Ascending aorta (tissue), 2 donors: ENCODE data around the gene STIMATE. TPM values are rescaled to one million over a fixed set of nuclear protein-coding genes. Genes with fewer than 3 reads are reported as not detected.

Source experiments
- DNase-seq, 2 donors: peaks; one replicate each; pipeline ENCODE4 v3.0.0-alpha.2; 2019; ENCODE audit warnings: low spot score in 2 of 2
- H3K27ac ChIP-seq, 2 donors: fragments of 200-600 bp; sonication (generic); one replicate each; pipeline ENCODE4 v1.5.1; 2016 to 2017; ENCODE audit warnings: mild to moderate bottlenecking in 1 of 2
- H3K27me3 ChIP-seq: fragments of 200-600 bp; sonication (generic); one replicate; pipeline ENCODE4 v1.5.1; 2017
- H3K36me3 ChIP-seq, 2 donors: fragments of 200-600 bp; sonication (generic); one replicate each; pipeline ENCODE4 v1.5.1; 2016
- H3K4me1 ChIP-seq, 2 donors: fragments of 200-600 bp; sonication (generic); one replicate each; pipeline ENCODE4 v1.5.1; 2016 to 2017; ENCODE audit warnings: mild to moderate bottlenecking in 1 of 2
- H3K4me3 ChIP-seq, 2 donors: fragments of 200-600 bp; sonication (generic); one replicate each; pipeline ENCODE4 v1.5.1; 2016 to 2017; ENCODE audit warnings: mild to moderate bottlenecking in 1 of 2
- H3K9me3 ChIP-seq, 2 donors: fragments of 200-600 bp; sonication (generic); one replicate each; pipeline ENCODE4 v1.5.1; 2016
- intact Hi-C: fragments of 100-400 bp; cut with DNase I; formaldehyde crosslinking; loops from one replicate; pipeline ENCODE4 v1.15.1; 2023
- total RNA-seq: library from RNA; depleted of rRNA; stranded (reverse); fragments of >200 nt; gene quantifications from one replicate; pipeline ENCODE4 v1.1.0, GENCODE V29; 2016
- TF ChIP-seq, protein P1 (sequence below), 3 experiments: fragments of 200-600 bp in 2 of 3; fragments of 450-650 bp in 1 of 3; sonication (generic) in 2 of 3; IDR thresholded peaks; one replicate each; pipeline ENCODE4 v1.5.1; 2016 to 2019; ENCODE audit warnings: antibody characterized with exemption in 3 of 3, mild to moderate bottlenecking in 1 of 3, moderate library complexity in 1 of 3

The STIMATE gene
- 18.9 TPM for total RNA-seq

DNA sequence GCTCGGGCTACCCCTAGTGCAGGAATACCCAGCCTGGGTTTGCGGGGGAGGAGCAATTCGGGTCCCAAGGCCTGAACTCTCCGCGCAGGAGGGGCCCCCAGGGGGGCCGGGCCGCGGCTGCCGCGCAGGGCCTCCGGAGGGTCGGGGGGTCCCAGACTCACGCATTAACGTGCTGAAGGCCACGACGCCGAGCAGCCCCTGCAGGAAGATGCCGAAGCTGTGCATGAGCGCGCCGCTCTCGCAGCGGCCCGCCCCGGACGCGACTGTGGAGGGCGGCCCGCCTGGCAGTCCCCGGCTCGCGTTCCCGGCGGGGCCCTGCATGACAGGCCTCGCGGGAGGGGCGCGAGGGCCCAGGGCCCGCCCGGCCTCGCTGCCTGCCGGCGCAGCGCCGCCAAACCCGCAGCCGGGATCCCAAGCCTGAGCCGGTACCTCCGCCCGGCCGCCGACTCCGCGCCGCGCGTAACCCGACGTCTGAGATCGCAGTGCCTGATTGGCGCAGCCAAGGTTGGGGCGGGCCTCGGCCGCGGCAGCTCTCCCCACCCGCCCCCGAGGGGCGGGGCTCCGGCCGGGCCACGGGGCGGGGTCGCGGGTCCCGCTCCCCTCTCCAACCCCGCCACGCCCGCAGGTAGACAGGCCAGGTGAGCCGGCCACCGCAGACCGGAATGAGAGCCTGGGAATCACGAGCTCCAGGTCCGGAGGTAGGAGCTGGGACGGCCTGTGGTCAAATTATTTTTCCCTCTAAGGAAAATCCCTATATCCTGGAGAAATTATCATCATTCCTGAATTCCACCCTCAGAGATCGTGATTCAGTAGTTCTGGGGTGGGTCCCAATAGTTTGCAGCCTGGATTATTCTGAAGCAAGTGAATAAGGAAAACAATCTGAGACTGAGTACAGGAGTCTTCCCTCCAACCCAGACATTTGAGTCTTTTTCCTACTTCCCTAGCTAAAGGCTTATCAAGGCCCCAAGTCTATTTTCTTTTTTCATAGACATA lies at the start of gene STIMATE:
STIMATE (minus strand) TSS at position 419 of the 993 bp plus-strand sequence; CDS start at position 321, 98 bp downstream.
- no peaks in the 10 kb centered on the region for H3K36me3 ChIP-seq
- H3K27ac ChIP-seq = peak within 1 kb of the TSS; percentile 80 to 87
- TF ChIP-seq, protein P1, sequence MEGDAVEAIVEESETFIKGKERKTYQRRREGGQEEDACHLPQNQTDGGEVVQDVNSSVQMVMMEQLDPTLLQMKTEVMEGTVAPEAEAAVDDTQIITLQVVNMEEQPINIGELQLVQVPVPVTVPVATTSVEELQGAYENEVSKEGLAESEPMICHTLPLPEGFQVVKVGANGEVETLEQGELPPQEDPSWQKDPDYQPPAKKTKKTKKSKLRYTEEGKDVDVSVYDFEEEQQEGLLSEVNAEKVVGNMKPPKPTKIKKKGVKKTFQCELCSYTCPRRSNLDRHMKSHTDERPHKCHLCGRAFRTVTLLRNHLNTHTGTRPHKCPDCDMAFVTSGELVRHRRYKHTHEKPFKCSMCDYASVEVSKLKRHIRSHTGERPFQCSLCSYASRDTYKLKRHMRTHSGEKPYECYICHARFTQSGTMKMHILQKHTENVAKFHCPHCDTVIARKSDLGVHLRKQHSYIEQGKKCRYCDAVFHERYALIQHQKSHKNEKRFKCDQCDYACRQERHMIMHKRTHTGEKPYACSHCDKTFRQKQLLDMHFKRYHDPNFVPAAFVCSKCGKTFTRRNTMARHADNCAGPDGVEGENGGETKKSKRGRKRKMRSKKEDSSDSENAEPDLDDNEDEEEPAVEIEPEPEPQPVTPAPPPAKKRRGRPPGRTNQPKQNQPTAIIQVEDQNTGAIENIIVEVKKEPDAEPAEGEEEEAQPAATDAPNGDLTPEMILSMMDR (IDR thresholded peaks at IDR 0.05) = no peak
- DNase-seq = peak; percentile 53 to 93
- H3K4me3 ChIP-seq = peak within 1 kb of the TSS; percentile 68 to 91
- intact Hi-C loops = loop anchor here (1.0 to 10.0 kb wide), 5 partner anchors 53 to 363 kb away; partner anchors contain the start of genes NEK4, NT5DC2, PBRM1 and SFMBT1
- no peaks in the 10 kb centered on the region for H3K27me3 ChIP-seq
- peaks cover 7 to 32% of the 10 kb centered on the region in 2 donors for H3K4me1 ChIP-seq
- H3K9me3 ChIP-seq = no peaks in the 10 kb centered on the region

DNA sequence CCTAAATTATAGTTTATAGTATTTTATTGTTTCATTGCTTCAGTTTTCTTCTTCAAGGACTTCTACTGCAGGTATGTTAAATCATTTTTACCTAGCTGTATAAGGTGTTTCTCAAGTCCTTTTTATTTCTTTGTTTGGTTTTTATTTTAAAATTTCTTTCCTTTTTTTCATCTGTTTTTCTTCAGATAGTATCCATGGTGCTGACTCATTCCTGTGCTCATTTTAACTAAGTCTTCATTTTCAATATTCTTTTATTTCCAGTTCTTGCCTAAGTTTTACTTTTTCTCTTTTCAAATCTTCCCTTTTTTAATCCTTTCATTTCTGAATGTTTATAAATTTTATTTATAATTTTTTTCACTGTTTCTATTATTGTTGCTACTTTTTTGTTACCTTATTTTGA lies 42.3 kb upstream of the STIMATE start:
- no peaks in the 10 kb centered on the region for H3K9me3 ChIP-seq
- no peaks in the 10 kb centered on the region for H3K36me3 ChIP-seq
- intact Hi-C loops = no loop called here
- no peak overlapping the region for H3K27ac ChIP-seq
- H3K27me3 ChIP-seq = no peaks in the 10 kb centered on the region
- no peak overlapping the region for H3K4me3 ChIP-seq
- TF ChIP-seq, protein P1 (IDR thresholded peaks at IDR 0.05) = no peak
- DNase-seq = no peak
- H3K4me1 ChIP-seq = no peaks in the 10 kb centered on the region

DNA sequence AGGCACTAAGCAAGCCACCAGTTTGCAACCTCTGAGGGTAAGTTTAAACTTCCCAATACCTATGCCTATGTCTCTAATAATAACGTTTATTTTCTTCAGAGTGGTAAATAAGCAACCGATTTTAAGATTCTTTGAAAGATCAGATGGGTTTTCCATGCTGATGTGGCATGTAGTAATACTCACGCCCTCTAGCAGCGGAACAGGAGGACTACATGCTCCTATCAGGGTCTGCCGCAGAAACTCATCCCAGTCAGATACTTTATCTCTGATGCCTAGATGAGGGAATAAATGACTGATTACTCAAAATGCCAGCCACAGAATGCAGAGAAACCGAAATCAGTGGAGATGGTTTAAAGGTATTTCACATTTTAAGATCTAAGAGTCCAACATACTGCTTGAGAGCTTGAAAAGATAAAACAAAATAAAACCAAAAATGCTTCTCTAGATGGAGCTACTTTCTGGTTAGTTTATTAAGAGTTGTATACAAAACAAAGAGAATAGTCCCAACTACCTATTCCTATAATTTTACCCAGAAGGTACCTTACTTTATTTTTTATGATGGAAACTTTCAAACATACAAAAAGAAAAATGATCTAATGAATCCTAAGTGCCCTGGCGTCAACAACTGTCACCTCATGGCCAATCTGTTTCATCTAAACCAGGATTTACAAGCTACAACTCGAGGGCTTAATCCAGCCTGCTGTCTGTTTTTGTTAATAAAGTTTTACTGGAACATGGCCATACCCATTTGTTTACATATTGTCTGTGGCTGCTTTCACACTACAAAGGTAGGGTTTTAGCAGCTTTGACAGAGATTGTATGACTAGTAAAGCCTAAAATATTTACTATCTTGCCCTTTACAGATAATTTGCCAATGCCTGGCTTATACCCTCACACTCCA lies 37.5 kb upstream of the STIMATE start:
- TF ChIP-seq, protein P1 (IDR thresholded peaks at IDR 0.05) = peak; percentile 55 to 77 (median 75)
- Histone ChIP-seq H3K27me3 (no peaks in the 10 kb centered on the region), H3K4me1 (no peaks in the 10 kb centered on the region), H3K9me3 (no peaks in the 10 kb centered on the region), H3K27ac (no peak overlapping the region), H3K36me3 (no peaks in the 10 kb centered on the region), H3K4me3 (no peak overlapping the region)
- intact Hi-C loops = loop anchor here (2.0 to 5.0 kb wide), 3 partner anchors 84 to 192 kb away; no protein-coding TSS in a partner anchor
- DNase-seq = peak in 1 of 2 donors; percentile 76

DNA sequence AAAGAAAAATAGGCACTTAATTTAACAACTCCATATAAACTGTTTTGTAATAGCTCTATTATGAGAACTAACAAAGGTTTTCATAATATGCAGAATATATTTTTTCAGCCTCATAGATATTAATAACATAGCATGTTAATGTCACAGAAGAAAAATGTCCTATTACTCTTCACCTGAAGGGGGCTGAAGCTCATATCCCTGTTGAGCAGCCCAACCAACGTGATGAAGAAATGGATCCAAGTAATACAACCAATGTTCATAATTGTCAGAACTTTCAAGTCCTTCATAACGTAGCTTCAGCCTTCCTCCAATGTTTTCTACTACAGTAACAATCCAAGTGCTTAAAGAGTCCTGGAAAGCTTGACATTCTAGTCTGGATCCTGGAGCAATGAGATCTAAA lies 34.5 kb upstream of the STIMATE start:
- Histone ChIP-seq H3K9me3 (no peaks in the 10 kb centered on the region), H3K27ac (no peak overlapping the region), H3K4me3 (no peak overlapping the region), H3K27me3 (no peaks in the 10 kb centered on the region), H3K4me1 (no peaks in the 10 kb centered on the region), H3K36me3 (no peaks in the 10 kb centered on the region)
- TF ChIP-seq, protein P1 (IDR thresholded peaks at IDR 0.05) = no peak
- intact Hi-C loops = loop anchor here (5.0 kb wide), 1 partner anchor 150 kb away; no protein-coding TSS in a partner anchor
- no peak for DNase-seq

DNA sequence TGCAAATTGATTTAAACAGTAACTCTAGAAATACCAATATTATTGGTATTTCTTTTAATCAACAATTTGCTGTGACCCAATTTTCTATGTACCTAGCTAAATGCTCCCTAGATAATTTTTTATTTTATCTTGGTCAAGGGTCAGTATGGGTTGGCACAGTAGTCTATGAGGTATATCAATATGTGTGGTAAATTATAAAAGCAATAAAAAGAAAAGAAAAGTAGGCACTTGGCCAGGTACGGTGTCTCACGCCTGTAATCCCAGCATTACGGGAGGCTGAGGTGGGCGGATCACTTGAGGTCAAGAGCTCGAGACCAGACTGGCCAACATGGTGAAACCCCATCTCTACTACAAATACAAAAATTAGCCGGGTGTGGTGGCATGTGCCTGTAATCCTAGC lies 34.0 kb upstream of the STIMATE start:
- H3K27me3 ChIP-seq = no peaks in the 10 kb centered on the region
- intact Hi-C loops = loop anchor here (5.0 kb wide), 1 partner anchor 149 kb away; no protein-coding TSS in a partner anchor
- no peak overlapping the region for H3K4me3 ChIP-seq
- no peaks in the 10 kb centered on the region for H3K36me3 ChIP-seq
- H3K9me3 ChIP-seq = no peaks in the 10 kb centered on the region
- no peak overlapping the region for H3K27ac ChIP-seq
- H3K4me1 ChIP-seq = no peaks in the 10 kb centered on the region
- no peak for DNase-seq
- TF ChIP-seq, protein P1 (IDR thresholded peaks at IDR 0.05) = no peak
